ENCODE results near the gene ASCC2. TPM values are rescaled to one million over a fixed set of nuclear protein-coding genes. Genes with fewer than 3 reads are reported as not detected.
"Not testable (repeated sequence)": the region's sequence is repeated elsewhere in the genome, so short reads cannot be mapped to it uniquely, and the experiment has no call there.

Gene ASCC2
- total RNA-seq, 4 donors from 2014 or later: 26.4 to 45.2 (median 35.6) TPM

GRCh38 chr22:29842172-29842571 lies 4.1 kb upstream of the ASCC2 start:
- H3K27ac ChIP-seq: peak overlapping the region; percentile 16 to 31 (median 29)
- ATAC-seq: no peak
- H3K4me3 ChIP-seq: no peak overlapping the region
- H3K4me1 ChIP-seq: peaks cover 9 to 10% of the 10 kb centered on the region in 2 donors
- no peaks in the 10 kb centered on the region for H3K9me3 ChIP-seq
- TF ChIP-seq POLR2A (IDR thresholded peaks at IDR 0.05): no peak
- TF ChIP-seq, protein P1, sequence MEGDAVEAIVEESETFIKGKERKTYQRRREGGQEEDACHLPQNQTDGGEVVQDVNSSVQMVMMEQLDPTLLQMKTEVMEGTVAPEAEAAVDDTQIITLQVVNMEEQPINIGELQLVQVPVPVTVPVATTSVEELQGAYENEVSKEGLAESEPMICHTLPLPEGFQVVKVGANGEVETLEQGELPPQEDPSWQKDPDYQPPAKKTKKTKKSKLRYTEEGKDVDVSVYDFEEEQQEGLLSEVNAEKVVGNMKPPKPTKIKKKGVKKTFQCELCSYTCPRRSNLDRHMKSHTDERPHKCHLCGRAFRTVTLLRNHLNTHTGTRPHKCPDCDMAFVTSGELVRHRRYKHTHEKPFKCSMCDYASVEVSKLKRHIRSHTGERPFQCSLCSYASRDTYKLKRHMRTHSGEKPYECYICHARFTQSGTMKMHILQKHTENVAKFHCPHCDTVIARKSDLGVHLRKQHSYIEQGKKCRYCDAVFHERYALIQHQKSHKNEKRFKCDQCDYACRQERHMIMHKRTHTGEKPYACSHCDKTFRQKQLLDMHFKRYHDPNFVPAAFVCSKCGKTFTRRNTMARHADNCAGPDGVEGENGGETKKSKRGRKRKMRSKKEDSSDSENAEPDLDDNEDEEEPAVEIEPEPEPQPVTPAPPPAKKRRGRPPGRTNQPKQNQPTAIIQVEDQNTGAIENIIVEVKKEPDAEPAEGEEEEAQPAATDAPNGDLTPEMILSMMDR (IDR thresholded peaks at IDR 0.05 in 4 of 5, conservative IDR thresholded peaks at IDR 0.05 in 1 of 5): no peak
- no peaks in the 10 kb centered on the region for H3K27me3 ChIP-seq
- intact Hi-C loops (cut with DNase I; ENCODE audit: low total_unique reads) (loop anchor here (10.0 kb wide), 1 partner anchor 237 kb away; the partner anchor contains the start of gene NF2), in situ Hi-C loops (cut with MboI; ENCODE audit: low sequenced_read_pairs in 4 of 4) (no loop called here)
- DNase-seq: no peak
- no peaks in the 10 kb centered on the region for H3K36me3 ChIP-seq

- Histone ChIP-seq H3K9me3 (no peaks in the 10 kb centered on the region), H3K4me1 (peaks cover 20 to 24% of the 10 kb centered on the region in 2 donors), H3K27ac (no peak overlapping the region), H3K4me3 (no peak overlapping the region), H3K27me3 (no peaks in the 10 kb centered on the region), H3K36me3 (no peaks in the 10 kb centered on the region)
- intact Hi-C loops (cut with DNase I; ENCODE audit: low total_unique reads): loop anchor here (10.0 kb wide), 1 partner anchor 236 kb away; the partner anchor contains the start of gene NF2
- ATAC-seq: no peak
- no peak for DNase-seq
- in situ Hi-C loops (cut with MboI; ENCODE audit: low sequenced_read_pairs in 4 of 4): no loop called here
- TF ChIP-seq, protein P1 (IDR thresholded peaks at IDR 0.05 in 4 of 5, conservative IDR thresholded peaks at IDR 0.05 in 1 of 5): no peak
- no peak for TF ChIP-seq POLR2A (IDR thresholded peaks at IDR 0.05)
Measured at GRCh38 chr22:29840498-29840897, 2.4 kb upstream of the ASCC2 start.

- H3K4me1 ChIP-seq: peaks cover 20 to 37% of the 10 kb centered on the region in 2 donors
- no peaks in the 10 kb centered on the region for H3K9me3 ChIP-seq
- no peak for DNase-seq
- no peak overlapping the region for H3K4me3 ChIP-seq
- in situ Hi-C loops (cut with MboI; ENCODE audit: low sequenced_read_pairs in 4 of 4): no loop called here
- H3K27me3 ChIP-seq: no peaks in the 10 kb centered on the region
- no peaks in the 10 kb centered on the region for H3K36me3 ChIP-seq
- ATAC-seq: no peak
- H3K27ac ChIP-seq: peak overlapping the region; percentile 82 to 95 (median 90)
- TF ChIP-seq POLR2A (IDR thresholded peaks at IDR 0.05): no peak
- TF ChIP-seq, protein P1 (IDR thresholded peaks at IDR 0.05 in 4 of 5, conservative IDR thresholded peaks at IDR 0.05 in 1 of 5): no peak
- intact Hi-C loops (cut with DNase I; ENCODE audit: low total_unique reads): loop anchor here (5.0 kb wide), 1 partner anchor 72 kb away; the partner anchor contains the start of genes UQCR10 and ZMAT5
Measured at GRCh38 chr22:29839039-29839438, 965 bp upstream of the ASCC2 start.

- DNase-seq (no peak), ATAC-seq (peak in 1 of 2 donors; percentile 4)
- Histone ChIP-seq H3K27ac (peak overlapping the region; percentile 82 to 95 (median 90)), H3K4me3 (peak overlapping the region; percentile 69 to 99 (median 96)), H3K9me3 (no peaks in the 10 kb centered on the region), H3K4me1 (peaks cover 20 to 39% of the 10 kb centered on the region in 2 donors), H3K27me3 (no peaks in the 10 kb centered on the region), H3K36me3 (peaks cover 0 to under 1% of the 10 kb centered on the region in 2 donors)
- intact Hi-C loops (cut with DNase I; ENCODE audit: low total_unique reads): loop anchor here (1.0 to 5.0 kb wide), 4 partner anchors 34 to 71 kb away; partner anchors contain the start of genes MTMR3, UQCR10 and ZMAT5
- TF ChIP-seq, protein P1 (IDR thresholded peaks at IDR 0.05 in 4 of 5, conservative IDR thresholded peaks at IDR 0.05 in 1 of 5): no peak
- no peak for TF ChIP-seq POLR2A (IDR thresholded peaks at IDR 0.05)
- in situ Hi-C loops (cut with MboI; ENCODE audit: low sequenced_read_pairs in 4 of 4): no loop called here
Measured at GRCh38 chr22:29838599-29838956, 504 bp upstream of the ASCC2 start.

DNA sequence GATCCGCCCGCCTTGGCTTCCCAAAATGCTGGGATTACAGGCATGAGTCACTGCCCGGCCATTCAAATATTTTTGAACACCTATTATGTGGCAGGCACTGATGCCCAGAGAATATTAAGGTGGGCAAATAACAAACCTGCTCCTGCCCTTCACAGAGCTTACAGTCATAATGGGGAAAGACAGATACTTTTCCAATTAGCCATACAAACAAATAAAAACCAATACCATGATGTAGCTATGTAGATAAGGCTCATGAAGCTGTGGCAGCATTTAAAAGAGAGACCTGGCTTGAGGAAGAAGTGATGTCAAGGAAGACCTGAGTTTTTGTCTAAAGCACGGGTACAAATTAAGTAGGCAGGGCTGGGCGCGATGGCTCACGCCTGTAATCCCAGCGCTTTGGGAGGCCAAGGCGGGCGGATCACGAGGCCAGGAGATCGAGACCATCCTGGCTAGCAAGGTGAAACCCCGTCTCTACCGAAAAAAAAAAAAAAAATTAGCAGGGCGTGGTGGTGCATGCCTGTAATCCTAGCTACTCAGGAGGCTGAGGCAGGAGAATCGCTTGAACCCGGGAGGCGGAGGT lies 1.2 kb downstream of the ASCC2 start:
- peak overlapping the region; percentile 69 to 99 (median 96) for H3K4me3 ChIP-seq
- peaks cover 28 to 52% of the 10 kb centered on the region in 2 donors for H3K4me1 ChIP-seq
- H3K9me3 ChIP-seq; DNase-seq; H3K36me3 ChIP-seq; ATAC-seq; in situ Hi-C loops (cut with MboI; ENCODE audit: low sequenced_read_pairs in 4 of 4); H3K27me3 ChIP-seq: not testable (repeated sequence)
- intact Hi-C loops (cut with DNase I; ENCODE audit: low total_unique reads): loop anchor here (5.0 kb wide), 1 partner anchor 70 kb away; the partner anchor contains the start of genes UQCR10 and ZMAT5
- peak overlapping the region; percentile 82 to 95 (median 90) for H3K27ac ChIP-seq

Data from gastrocnemius medialis (tissue), 4 donors.